HG02623 (cell line): ENCODE measurements around the gene NPAS3.

Experiments
- ATAC-seq: cut with Tn5 transposase; IDR thresholded peaks from one replicate; pipeline ENCODE4 v1.9.1; 2021; ENCODE audit warnings: moderate library complexity; ENCODE audit not compliant: unreplicated experiment

NPAS3 gene

DNA sequence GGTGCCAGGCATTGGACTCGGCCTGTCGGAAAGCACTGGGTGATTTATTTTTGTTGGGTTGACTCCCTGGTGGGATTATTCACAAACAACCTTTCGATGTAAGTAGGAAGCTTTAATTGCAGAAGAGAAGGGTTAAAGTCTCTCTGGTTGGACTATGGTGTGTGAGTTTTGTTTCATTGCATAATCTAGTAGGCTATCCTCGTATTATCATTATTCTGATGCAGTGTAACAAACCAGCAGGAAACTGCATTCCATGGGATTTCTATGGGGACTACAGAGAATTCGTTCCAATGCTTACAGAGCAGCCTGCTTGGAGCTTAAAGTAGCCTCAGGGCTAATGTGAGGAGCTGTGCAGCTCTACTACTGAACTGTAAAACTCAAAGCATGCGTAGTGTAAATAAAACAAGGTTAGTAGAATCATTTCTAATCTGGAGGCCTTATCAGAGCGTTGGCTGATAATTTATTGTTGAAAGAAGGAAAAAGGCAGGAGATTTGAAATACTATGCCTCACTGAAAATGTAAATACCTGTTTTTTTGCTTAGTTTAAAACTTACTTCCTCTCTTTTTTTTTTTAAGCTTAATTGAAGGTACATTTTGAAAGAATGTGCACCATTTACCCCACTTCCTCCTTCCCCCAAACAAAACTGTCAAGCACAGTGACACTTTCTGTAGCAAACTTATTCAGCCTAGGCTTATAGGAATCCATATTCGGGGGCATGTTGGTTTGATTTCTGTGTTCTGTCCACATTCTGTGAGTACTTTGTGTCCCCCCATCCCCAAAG is 226.7 kb downstream of the NPAS3 start:
- no peak for ATAC-seq

DNA sequence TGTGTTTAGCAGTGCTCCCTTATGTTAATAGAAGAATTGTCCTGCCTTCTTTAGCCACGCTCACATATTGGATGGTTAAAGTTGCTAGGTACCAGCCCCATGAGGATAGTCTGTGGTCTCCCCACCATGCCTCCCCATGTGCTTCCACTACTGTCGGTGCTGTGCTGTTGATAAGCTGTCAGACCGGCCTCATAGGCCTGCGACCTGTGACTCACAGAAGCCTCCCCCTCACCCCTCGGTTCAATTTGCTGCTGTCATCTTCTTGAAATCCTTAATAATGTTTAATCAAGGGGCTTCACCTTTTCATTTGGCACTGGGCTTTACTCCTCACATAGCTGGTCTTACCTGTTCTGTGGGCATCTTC is 227.2 kb downstream of the NPAS3 start:
- no peak for ATAC-seq

DNA sequence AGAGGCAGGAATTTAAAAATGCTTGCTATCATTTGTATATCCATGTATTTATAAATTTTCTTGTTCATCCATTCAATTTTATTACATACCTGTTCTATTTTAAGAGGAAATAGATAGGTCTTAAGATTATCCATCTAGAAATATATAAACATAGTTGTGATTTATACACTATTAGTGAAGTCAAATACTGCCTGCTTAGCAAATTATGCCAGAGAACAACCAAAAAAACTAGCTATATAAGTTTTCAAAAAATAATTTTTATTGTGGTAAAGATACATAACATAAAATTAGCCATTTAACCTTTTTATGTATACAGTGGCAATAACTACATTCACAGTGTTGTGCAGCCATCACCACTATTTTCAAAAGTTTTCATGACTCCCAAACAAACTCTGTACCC is 237.3 kb downstream of the NPAS3 start:
- no peak for ATAC-seq

DNA sequence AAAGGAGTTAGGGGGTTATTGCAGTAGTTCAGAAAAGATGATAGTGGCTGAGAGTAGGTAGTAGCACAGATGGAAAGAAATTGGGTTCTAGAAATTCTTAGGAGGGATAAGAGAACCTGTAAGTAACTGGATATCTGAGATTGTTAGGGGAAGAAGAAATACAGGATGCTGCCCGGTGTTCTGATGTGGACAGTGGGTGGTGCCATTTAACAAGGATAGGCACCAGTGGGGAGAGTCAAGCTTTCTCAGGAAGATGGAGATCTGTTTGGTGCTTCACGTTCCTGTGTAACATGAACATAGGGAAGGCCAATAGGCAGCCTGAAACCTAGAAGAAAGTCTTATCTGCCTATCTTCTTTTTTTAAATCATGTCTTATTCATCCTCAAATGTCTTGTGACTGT is 245.9 kb downstream of the NPAS3 start:
- ATAC-seq = no peak

DNA sequence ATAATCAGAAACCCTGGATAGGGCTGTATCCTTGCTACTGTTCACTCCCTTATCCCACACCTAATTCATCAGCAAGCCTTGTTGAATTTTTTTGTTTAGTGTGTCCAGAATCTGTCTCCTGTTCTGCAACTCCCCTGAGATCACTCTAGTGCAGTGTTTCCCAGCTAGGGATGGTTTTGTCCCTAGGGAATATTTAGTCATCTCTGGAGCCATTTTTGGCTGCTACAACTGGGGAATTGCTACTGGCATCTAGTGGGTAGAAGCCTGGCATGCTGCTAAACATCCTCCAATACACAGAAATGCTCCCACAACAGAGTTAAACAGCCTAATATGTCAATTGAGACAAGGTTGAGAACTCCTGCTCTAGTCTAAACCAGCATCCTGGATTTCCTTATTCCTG is 248.0 kb downstream of the NPAS3 start:
- ATAC-seq = no peak

DNA sequence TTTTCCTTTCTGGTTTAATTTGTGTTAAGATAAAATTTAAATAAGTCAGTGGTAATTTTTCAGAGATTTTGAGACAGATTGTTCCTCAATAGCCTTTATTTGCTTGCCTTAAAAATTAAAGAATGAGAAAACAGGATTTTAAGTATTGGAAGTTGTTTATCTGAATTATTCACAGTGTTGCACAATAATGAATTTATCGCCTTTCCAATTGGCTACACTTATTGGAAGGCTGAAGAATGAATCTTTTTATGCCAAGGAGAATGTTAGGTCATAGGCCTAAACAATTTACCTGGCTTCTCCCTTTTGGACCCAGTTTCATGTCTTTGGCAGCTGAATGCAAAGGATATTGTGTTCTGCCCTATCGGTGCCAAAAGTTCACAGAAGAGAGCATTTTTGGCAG is 250.2 kb downstream of the NPAS3 start:
- no peak for ATAC-seq

DNA sequence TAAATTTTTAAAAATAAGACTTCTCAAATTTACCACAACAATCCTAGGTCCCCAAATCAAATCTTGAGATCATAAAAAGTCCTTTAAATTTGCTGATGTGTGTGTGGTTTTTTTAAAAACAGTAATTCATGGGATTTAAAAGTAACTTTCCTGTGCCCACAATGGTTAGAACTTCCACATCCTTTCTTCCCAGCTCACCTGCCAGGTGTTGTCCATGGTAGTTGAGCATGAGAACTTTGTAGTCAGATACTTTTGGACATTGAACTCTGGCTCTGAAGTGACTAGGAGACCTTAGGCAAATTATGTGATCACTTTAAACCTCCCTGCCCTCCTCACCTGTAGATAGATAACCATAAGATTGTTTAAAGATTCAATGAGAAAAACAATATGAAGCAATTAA is 253.2 kb downstream of the NPAS3 start:
- ATAC-seq = no peak

DNA sequence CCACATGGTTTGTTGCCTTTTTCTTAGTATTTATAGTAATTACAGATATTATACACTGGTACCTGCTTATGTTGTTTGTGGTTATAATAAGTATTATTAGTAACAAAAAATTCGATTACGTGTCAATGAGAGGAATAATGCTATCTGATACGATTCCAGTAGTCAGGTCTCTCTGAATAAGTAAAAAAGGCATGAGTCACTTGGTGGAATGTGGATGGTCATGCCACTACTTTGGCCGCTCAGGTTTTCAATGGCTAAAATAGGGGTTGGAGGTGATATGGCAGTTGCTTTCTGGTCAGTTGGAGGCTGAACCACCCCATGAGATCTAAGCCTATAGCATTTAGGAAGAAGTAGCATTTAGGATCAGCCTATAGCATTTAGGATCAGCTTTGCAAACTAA is 255.9 kb downstream of the NPAS3 start:
- ATAC-seq = no peak

DNA sequence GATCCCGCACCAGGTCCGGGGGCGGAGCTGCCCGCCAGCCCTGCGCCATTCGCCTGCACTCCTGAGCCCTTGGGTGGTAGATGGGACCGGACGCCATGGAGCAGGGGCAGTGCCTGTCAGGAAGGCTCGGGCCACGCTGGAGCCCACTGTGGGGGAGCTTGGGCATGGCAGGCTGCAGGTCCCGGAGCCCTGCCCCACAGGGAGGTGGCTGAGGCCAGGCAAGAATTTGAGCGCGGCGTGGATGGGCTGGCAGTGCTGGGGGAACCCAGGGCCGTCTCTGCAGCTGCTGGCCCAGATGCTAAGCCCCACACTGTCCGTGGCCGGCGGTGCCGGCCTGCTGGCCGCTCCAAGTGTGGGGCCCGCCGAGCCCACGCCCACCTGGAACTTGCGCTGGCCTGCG is 260.0 kb downstream of the NPAS3 start:
- ATAC-seq = no peak

DNA sequence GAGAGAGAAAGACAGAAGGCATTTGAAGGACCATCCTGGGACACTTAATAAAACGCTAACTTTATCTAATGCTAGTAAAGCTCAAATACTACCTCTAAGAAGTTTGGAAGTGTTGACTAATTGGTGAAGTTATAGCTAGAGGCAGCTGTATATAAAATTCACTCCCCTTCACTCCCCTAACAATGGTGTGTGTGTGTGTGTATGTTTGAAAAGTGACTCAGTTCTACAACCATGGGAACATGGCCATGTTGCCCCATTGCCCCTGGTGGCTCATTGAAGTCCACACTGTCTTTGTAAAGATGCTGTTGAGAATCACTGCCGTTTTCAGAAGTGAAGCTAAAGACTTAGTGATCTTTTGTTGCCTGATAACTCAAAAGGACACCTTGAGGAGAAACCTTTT is 262.4 kb downstream of the NPAS3 start:
- ATAC-seq = no peak

DNA sequence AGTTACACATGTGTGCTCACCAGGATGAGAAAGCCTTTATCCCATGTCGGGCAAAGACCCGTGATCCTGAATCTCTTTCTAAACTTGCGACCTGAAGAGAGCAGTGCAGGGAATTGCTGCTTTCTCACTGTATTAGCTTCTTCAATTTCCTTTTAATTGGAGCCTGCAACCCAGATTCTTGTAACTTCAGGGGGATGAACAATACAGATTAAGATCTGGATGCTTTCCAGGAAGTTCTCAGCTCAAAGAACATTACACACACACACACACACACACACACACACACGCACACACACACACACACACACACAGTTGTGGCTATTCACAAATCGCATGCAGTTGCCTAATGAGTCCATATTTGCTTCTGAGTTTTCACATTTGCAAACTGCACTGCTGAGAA is 268.3 kb downstream of the NPAS3 start:
- ATAC-seq = no peak

DNA sequence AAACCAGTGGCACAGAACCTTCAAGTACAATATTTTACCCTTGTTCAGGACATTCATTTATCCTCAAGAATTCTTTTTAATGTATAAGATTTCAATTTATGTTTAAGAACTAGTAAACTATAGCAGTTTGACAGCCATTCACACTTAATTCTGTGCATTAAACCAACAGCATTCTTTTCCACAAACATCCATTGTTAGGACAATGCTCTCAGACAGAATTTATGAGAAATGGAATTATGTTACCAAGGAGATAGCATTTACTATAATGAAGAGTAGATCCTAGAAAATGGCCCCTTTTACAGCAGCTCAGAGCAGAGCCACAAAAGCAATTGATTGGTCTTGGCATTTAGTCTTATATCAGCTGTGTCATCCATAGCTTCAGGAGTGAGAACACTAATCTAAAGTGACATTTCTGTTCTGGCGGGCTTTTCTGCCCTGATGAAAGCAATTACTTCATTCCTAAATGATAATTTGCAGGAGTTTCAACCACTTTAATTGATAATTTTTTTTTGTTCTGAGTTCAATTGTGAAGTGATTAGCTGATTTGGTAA is 268.9 kb downstream of the NPAS3 start:
- ATAC-seq = no peak

DNA sequence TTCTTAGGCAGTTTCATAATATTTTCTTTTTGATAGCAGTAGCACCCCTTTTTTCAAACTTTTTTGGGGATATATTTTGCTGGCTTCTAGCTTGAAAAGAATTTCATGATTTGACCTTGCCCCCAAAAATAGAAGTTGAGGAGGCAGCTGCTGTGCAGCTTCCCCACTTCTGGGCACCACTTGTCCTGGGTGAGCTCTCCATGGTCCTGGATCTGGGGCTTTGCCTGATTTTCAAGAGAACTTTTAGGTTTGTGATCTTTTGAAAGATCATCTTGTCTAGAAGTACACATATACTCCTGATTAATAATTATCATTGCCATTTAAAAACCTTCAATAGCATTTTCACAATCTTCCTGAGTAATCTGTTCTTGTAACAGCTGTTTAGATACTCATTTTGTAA is 271.6 kb downstream of the NPAS3 start:
- ATAC-seq = no peak

DNA sequence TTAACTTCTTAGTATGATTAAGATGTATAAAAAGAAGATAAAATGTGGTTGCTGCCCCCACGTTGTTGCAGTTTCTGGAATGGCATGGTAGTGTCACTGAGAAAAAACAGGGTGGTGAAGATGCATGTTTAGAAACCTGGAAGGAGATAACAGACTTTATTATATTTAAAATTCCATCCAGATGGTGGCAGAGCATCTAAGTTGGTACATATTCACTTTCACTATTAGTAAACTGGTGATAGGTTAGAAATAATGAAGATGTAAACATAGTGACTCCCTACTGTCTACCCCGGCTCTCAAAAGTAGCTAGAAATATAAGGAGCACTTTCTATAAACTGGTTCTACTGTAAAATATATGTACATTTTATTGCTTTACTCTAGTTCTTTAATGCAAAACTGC is 279.3 kb downstream of the NPAS3 start:
- ATAC-seq = no peak

DNA sequence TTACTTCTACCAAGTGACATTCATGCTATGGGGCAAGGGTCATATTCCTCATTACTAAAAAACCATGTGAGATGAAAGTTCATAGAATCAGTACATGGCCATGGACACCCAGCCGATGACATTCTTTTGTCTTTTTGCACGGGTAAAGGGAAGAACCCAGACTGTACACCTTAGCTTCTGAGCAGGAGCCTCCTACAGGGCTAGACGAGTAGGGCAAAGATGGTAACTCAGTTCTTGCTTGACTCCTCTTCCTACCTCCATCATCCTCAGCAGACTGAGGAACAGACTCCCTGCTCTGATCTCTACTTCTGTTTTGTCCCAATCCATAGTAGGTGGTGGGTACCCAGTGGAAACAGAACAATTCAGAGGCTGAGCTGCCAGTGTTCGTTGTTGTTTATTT is 281.3 kb downstream of the NPAS3 start:
- no peak for ATAC-seq

DNA sequence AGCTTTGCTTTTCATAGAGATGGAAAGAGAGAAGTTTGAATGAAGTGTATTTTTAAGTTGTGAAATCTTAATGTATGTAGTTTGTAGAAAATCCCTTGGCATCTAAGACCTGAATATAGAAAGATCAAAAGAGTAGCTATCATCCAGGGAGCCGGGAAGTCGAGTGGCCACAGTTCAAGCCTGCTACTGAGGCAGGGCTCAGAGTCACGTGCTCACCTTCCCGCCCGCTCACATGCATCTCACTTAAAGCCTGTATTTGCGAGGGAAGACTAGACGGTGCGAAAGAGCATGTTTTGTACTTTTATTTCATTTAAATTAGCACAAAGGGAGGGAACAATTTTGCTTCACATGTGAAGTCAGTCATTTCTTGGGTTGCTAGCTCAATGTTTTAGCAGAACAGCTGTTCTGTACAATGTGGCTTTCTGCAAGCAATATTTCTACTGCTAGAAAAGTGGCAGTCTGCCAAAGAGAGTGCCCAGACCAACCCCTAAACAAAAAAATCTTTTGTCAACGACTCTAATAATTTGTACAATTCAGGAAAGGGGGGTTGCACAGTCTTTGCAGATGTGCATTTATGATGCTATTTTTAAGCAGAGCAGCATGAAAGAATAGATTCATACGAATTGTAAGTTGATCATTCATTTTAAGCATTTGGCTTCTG is 290.7 kb downstream of the NPAS3 start:
- ATAC-seq = no peak

DNA sequence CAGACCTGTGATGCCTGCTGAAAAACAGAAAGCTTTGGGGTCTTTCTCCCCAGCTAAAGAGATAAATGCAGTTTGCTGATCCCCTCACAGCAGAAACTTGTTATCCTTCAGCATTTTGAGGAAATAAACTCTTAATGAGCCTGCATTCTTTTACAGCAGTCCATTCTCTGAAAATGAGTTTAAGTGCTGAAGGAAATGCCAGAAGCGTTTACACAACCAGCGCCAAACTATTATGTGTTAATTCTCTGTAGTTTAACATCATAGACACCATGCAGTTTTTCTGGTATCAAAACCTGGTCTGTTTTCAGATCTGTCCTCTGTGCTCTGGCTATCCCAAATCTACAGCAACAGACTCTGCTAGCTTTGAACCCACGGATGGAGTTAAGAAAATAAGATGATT is 291.3 kb downstream of the NPAS3 start:
- ATAC-seq = no peak

DNA sequence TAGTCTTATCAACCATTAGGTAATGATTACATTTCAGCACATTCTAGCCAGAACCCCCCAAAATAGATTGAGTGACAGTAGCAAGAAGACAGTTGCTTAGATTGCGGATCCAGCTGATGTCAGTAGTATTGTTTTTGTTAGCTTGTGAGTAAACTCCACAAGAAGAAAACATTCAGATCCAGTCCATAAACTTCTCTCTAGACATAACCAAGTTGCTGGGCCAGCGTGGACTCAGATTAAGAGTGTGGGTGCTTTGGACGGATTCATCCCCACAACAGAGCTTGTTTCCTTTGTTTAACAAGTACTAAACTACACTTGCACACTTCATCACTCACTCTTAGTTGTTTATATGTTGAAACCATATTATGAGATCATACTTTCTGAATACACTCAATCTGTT is 293.4 kb downstream of the NPAS3 start:
- no peak for ATAC-seq

DNA sequence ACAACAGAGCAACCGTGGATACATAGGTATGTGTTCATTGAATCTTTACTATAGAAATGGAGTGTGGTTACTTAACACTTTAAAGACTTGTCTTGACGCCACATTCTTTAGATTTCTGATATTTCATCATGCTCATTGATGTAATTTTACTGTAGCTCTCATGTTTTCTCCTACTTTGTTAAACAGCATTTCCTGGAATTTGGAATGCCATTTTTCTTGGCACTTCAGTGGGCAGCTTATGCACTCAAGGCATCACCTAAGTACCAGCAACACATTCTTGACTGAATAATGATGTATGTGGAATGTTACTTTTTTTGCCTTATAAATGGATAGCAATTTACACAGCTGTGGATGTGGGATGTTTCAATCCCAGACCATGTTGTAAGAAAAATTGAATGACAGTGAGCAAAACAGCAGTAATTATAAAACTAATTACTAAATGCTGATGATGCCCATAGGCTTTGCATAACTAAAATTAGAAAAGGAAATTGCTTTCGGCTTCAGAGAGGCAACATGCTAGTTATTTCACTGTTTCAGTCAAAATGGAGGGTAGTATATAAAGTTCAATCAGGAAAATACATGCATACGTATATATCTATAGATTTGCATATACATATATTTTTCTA is 298.5 kb downstream of the NPAS3 start:
- ATAC-seq = no peak

DNA sequence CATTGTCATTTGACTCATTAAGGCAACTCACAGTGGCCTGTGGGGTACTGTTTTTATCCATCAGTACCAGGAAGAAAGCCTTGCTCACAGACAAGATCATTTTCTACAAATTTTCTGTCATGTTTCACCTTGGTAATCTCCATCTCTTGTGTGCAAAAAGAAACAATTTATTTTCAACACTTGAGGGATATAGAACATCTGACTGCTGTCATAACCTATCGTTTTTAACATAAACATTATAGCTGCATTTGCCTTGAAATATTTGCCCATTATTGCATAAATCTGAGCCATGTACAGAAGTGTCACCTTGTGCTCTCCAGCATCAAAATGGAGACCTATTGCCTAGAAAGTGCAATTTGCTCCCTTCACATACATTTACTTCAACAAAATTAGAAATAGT is 300.8 kb downstream of the NPAS3 start:
- ATAC-seq = no peak

DNA sequence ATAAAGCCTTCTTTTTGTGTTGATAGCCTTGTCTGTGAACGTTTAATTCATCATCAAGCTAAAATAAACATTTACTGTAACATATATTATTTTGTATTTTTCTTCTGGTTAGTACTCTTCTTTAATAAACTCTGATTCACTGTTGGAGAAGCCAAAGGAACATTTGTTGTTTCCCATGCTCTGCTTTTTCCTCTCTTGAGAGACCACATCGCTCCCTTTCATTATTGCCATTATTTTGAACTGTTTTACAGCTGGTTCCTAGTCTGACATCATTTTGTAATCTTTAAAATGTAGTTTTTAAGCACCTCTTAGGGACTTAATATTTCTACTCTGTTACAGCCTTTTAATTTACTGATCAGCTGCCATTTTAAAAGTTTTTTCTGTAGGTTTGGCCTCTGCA is 301.8 kb downstream of the NPAS3 start:
- no peak for ATAC-seq

DNA sequence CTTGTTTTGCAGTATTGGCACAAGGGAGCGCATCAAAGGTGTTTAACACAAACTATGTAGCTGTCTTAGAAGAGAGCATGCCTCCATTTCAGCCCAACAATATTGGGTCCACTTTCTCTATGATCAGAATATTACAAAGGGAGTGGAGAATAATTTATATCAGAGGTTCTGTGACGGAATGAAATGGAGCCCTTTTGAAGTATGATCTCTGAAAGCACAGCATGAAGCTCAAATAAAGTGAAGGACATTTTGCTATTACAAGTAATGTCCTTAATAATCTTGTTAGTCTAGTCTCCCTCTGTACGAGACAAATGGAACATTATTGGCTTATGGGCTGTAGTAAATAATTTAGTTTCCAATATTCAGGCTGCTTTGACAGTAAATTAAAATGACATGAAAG is 302.7 kb downstream of the NPAS3 start:
- no peak for ATAC-seq
